Activated CD8-positive, alpha-beta T cell treated with anti-CD3 and anti-CD28 coated beads for 36 hours (primary cell): ENCODE results near the gene HSF5. TPM values are rescaled to one million over a fixed set of nuclear protein-coding genes. Genes with fewer than 3 reads are reported as not detected.

Source experiments
- ATAC-seq: fragments of 200-7000 bp; cut with Tn5 transposase; one replicate; pipeline ENCODE4 v1.10.0; 2021; ENCODE audit warnings: mild to moderate bottlenecking, moderate library complexity
- CTCF ChIA-PET: fragments of 350-600 bp; sonication (Branson Sonifier 250); formaldehyde crosslinking; loops from one replicate; lab custom pipeline; 2021; ENCODE audit warnings: antibody characterized with exemption; lab: Charles Lee
- POLR2A ChIA-PET: fragments of 350-600 bp; sonication (Branson Sonifier 250); formaldehyde crosslinking; loops from one replicate; lab custom pipeline; 2021; ENCODE audit warnings: antibody characterized with exemption; lab: Charles Lee
- DNase-seq: peaks from one replicate; pipeline ENCODE4 v3.0.0-alpha.2; 2020
- H3K27ac Mint-ChIP-seq: one replicate; pipeline ENCODE4 v1.8.0; 2021; ENCODE audit warnings: mild to moderate bottlenecking, mixed read lengths
- H3K27me3 Mint-ChIP-seq: one replicate; pipeline ENCODE4 v1.8.0; 2021; ENCODE audit warnings: mixed read lengths
- H3K36me3 Mint-ChIP-seq: one replicate; pipeline ENCODE4 v1.8.0; 2021; ENCODE audit warnings: low read depth, mixed read lengths
- H3K4me1 Mint-ChIP-seq: one replicate; pipeline ENCODE4 v1.8.0; 2021; ENCODE audit warnings: low read depth, mixed read lengths
- H3K4me3 Mint-ChIP-seq: one replicate; pipeline ENCODE4 v1.8.0; 2021; ENCODE audit warnings: mild to moderate bottlenecking, moderate library complexity, mixed read lengths
- H3K9me3 Mint-ChIP-seq: one replicate; pipeline ENCODE4 v1.8.0; 2021; ENCODE audit warnings: mixed read lengths
- CTCF ChIP-seq: fragments of 200-600 bp; IDR thresholded peaks from one replicate; pipeline ENCODE4 v1.8.0; 2022; ENCODE audit warnings: antibody characterized with exemption, mild to moderate bottlenecking
- intact Hi-C: fragments of 100-400 bp; cut with micrococcal nuclease; formaldehyde crosslinking; loops from one replicate; pipeline ENCODE4 v1.10.0; 2022
- total RNA-seq, 2 experiments: library from RNA; stranded (reverse); gene quantifications; one replicate each; pipeline ENCODE4 v1.2.3, GENCODE V29; 2021

HSF5 gene
- total RNA-seq, 2 experiments from 2014 or later: 3.2 to 3.9 TPM

GRCh38 chr17:58409432-58409831 lies 78.8 kb downstream of the HSF5 start:
- H3K27ac Mint-ChIP-seq: no peak overlapping the region
- no peak overlapping the region for H3K4me3 Mint-ChIP-seq
- CTCF ChIA-PET: no interaction called here
- TF ChIP-seq CTCF: no peak
- intact Hi-C loops: no loop called here
- H3K9me3 Mint-ChIP-seq: no peaks in the 10 kb centered on the region
- DNase-seq (no peak), ATAC-seq (no peak)
- no peaks in the 10 kb centered on the region for H3K27me3 Mint-ChIP-seq
- H3K36me3 Mint-ChIP-seq: no peaks in the 10 kb centered on the region
- POLR2A ChIA-PET: no interaction called here
- peaks cover 7% of the 10 kb centered on the region for H3K4me1 Mint-ChIP-seq

GRCh38 chr17:58403311-58403710 lies 84.9 kb downstream of the HSF5 start:
- H3K4me1 Mint-ChIP-seq: peaks cover 8% of the 10 kb centered on the region
- CTCF ChIA-PET: no interaction called here
- TF ChIP-seq CTCF: no peak
- intact Hi-C loops: no loop called here
- no peaks in the 10 kb centered on the region for H3K9me3 Mint-ChIP-seq
- no peak overlapping the region for H3K27ac Mint-ChIP-seq
- H3K4me3 Mint-ChIP-seq: no peak overlapping the region
- POLR2A ChIA-PET: no interaction called here
- no peaks in the 10 kb centered on the region for H3K36me3 Mint-ChIP-seq
- no peak for ATAC-seq
- DNase-seq: no peak
- no peaks in the 10 kb centered on the region for H3K27me3 Mint-ChIP-seq

GRCh38 chr17:58402679-58403078 lies 85.5 kb downstream of the HSF5 start:
- no peaks in the 10 kb centered on the region for H3K36me3 Mint-ChIP-seq
- intact Hi-C loops: no loop called here
- no peaks in the 10 kb centered on the region for H3K9me3 Mint-ChIP-seq
- TF ChIP-seq CTCF: no peak
- peaks cover 8% of the 10 kb centered on the region for H3K4me1 Mint-ChIP-seq
- no peak for ATAC-seq
- H3K27ac Mint-ChIP-seq: no peak overlapping the region
- POLR2A ChIA-PET: no interaction called here
- H3K27me3 Mint-ChIP-seq: no peaks in the 10 kb centered on the region
- CTCF ChIA-PET: no interaction called here
- H3K4me3 Mint-ChIP-seq: no peak overlapping the region
- DNase-seq: no peak

GRCh38 chr17:58402047-58402446 lies 86.2 kb downstream of the HSF5 start:
- Mint-ChIP-seq H3K36me3 (no peaks in the 10 kb centered on the region), H3K27ac (no peak overlapping the region), H3K9me3 (no peaks in the 10 kb centered on the region), H3K4me1 (peaks cover 8% of the 10 kb centered on the region), H3K4me3 (no peak overlapping the region), H3K27me3 (no peaks in the 10 kb centered on the region)
- peak; percentile 37 for DNase-seq
- POLR2A ChIA-PET: no interaction called here
- intact Hi-C loops: no loop called here
- ATAC-seq: peak; percentile 58
- CTCF ChIA-PET: interaction anchor here (0.8 kb wide), 1 partner anchor 41 kb away, joined by 4 read pairs; no protein-coding TSS in a partner anchor
- no peak for TF ChIP-seq CTCF

- CTCF ChIA-PET: interaction anchor here (0.8 kb wide), 1 partner anchor 40 kb away, joined by 4 read pairs; no protein-coding TSS in a partner anchor
- no peak overlapping the region for H3K4me3 Mint-ChIP-seq
- intact Hi-C loops: no loop called here
- ATAC-seq: no peak
- DNase-seq: no peak
- no peaks in the 10 kb centered on the region for H3K36me3 Mint-ChIP-seq
- no peaks in the 10 kb centered on the region for H3K9me3 Mint-ChIP-seq
- H3K27ac Mint-ChIP-seq: no peak overlapping the region
- no peak for TF ChIP-seq CTCF
- POLR2A ChIA-PET: interaction anchor here (1.4 kb wide), 1 partner anchor 78 kb away, joined by 4 read pairs; no protein-coding TSS in a partner anchor
- no peaks in the 10 kb centered on the region for H3K27me3 Mint-ChIP-seq
- peaks cover 8% of the 10 kb centered on the region for H3K4me1 Mint-ChIP-seq
These were observed 86.9 kb downstream of the HSF5 start for GRCh38 chr17:58401287-58401686.
